ENCODE results near the gene CLTCL1.
"Not testable (repeated sequence)": the region's sequence is repeated elsewhere in the genome, so short reads cannot be mapped to it uniquely, and the experiment has no call there.

CLTCL1 gene

DNA sequence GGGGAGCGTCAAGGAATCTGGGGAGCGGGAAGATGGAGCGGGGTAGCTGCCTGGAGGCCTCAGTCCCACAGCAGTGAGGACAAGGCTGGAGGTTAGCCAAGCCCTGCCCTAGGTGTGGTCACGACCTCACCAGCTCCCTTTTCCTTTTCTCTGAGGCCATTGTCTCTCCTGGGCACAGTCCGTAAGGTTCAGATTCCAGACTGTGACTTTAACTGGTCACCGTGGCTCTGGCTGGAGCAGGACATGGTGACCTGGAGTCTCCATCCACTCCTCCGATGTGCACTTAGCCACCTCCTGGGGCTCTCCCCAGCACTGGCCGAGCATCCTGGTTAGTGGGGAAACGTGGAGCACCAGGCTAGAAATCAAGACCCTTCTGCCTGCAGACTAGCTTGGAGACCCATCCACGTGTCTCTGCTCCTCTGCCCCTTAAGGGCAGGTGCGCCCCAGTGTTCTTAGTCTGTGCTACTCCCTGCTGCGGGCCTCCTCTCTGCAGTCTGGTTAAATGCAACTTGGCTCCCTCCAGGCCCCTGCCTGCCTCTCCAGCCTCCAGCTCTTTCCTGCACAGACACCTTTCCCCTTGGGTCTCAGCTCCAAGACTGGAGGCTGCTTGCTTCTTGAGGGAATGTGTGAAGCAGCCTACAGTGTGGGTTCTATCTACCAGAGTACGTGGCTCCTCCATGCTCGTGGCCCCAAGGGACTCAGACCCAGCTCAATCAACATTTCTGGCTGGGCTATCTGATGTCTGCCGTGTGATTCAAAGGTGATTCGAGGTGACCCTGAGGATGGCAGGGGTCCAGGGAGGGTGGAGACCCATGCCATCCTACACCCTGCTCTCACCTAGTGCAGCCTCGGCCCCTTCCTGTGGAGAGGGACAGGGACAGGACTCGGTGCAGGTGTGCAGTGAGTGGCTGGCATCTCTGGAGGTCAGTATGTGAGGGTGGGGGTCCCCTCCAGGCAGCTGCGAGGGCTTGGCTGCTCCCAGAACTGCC, 118.2 kb downstream of the CLTCL1 start:
- DNase-seq: no peak

DNA sequence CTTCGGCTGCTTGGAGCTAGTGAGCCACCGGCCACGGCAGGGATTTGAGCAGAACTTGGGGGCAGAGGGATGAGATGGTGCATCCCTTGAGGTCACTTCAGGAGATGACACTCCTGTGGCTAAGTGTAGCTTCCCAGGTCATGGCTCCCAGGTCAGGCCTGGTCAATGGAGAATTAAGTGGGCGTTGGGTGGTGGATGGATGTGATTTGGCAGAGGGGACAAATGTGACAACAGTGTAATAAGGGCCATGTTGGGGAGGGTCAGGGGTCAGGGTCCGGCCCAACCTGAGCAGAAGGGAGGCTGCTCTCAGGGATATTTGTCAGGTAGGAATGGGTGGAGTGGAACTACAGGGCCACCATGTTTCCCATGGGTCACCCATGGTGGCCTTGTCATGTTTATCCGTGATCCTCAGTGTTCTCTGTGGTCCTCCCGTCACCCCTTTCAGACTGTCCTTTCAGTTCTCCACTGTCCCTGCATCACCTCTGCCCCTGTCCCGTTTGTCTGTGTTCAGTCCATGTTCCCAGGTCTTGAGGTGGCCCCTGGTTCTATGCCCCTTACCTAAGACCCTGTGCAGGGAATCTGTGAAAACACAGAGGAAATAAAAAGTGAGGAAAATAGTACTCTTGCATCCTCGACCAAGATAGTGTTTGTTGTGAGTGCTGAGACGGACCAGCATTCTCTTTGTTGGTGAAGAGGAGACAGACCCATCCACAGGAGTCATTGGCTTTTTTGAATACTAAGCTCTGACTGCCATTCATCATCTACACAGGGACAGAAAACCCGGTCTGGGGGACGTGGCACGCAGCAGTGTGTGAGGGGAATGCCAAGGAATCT, 119.1 kb downstream of the CLTCL1 start:
- DNase-seq: no peak

DNA sequence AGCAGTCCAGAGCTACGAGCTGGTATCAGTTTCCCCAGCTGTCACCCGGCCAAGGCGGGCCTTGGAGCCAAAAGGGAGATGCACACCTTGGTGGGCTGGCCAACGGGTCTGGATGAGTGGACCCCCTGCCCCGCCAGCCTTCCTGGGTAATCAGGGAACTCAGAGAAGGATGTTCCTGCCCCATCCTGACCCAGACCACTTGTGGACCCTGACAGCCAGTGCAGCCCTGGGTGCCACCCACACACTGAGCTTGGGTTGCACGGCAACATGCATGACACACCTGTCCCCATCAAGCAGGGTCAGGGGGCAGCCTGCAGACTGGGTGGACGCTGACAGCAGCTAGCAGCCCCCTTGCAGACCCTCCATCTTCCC, 121.6 kb downstream of the CLTCL1 start:
- DNase-seq: no peak

DNA sequence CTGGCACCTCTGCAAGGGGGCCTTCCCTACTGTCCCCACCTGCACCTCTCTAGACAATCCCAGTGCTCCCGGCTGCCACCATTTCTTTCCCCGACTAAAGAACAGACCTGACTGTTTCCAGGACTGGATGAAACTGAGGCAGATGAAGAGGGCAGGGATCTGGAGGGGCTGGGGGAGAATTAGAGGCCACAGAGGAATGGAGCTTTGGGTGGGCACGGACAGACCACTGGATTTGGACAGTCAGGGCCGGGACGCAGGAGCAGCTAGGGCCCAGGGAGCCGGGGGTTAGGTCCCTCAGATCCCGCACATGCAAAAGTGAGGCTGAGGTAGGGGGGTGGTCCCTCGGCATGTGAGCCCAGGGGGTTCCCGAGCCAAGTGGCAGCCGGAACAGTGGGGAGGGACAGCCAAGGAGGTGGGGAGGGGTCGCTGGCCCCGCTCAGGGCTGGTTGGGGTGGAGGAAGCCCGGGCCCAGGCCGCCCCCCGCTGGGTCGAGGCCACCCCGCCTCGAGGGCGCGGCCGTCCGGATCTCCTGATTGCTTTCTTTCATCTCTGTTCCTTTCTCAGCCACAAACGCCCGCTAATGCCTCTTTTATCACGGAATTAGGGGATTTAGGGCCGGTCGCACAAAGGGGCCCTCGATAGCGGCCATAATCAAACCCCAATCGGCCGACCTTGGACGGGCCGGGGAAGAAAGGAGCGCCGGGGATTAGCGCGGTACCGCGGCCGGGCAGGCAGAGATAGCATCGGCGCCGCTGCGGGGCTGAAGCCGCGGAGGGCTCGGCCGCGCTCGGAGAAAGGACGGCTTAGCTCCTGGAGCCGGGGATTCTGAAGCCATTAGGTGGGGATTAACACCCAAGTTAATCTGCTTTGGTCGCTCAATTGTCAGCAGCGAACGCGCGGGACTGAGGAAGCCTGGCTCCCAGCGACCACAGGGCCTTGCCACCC, 122.2 kb downstream of the CLTCL1 start:
- DNase-seq: no peak

DNA sequence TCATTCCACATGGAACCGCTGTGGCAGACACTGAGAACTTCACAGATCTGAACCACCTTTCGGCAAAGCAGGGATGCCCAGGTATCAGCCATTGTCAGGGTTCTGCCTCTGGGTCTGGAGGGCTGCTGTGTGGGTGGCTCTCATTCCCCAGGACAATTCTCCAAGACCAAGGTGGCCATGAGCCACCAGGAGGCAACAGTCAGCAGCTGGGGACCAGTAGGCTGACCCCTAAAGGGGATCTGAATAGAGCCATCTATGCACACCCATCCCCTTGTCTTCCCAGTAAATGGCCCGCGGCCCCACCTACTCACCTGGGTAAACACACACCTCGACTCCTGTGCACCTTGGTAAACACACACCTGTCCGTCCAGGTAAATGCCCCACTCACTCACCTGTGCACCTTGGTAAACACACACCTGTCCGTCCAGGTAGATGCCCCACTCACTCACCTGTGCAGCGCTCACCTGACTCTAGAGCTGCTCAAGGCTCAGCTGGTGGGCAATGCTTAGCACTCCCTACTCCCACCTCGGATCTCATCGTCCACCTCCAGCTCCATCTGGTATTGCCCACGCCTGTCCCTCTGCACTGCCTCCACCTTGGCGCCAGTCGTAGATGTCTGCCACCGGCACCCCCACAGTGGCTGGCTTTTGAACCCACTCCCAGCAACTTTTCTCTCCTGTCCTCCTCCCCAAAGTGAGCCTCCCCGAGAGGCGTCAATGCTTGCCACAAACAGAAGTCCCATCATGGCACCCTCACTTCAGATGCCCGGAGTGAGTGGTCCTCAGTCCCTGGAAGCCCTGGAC, 123.2 kb downstream of the CLTCL1 start:
- DNase-seq: peak; percentile 28

DNA sequence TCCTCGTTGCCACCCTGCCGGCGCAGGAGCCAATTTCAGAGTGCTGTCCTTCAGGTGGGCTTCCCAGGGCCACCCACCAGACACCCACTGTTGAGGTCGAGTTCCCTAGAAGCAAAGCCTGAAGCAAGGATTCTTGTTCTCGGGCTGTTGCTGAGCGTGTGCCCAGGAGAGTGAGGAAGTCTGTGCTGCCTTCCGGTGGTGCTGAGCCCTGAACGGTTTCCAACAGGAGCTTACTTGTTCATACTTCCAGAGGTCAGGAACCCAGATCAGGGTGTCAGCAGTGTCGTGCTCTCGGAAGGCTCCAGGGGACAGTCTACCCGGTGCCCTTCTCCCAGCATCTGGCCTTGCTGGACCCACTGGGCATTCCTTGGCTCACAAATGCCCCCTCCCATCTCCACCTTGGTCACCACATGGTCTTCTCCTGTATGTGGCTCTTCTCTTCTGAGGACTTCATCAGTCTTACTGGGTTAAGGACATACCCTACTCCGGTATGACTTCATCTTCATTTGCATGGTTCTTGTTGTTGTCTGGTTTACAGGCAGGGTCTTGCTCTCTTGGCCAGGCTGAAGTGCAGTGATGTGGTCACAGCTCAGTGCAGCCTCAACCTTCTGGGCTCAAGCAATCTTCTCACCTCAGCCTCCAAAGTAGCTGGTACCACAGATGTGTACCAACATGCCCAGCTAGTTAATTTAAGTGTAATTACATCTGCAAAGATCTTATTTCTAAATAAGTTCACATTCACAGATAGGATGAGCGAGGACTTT, 124.2 kb downstream of the CLTCL1 start:
- no peak for DNase-seq

DNA sequence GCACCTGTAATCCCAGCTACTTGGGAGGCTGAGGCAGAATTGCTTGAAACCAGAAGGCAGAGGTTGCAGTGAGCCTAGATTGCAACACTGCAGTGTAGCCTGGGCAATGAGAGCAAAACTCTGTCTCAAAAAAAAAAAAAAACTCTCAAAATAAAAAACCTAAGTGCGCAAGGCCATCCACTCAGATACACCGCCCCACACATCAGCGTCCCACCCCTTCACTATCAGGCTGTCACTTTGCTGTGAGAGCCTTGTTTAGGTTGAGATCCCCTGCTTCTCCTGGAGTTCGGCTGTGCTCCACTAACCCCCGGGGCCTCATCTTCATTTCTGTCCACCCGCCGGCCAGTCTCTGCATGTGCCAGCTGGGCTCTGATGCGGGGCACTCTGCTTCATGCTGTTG, 125.1 kb downstream of the CLTCL1 start:
- DNase-seq: no peak

DNA sequence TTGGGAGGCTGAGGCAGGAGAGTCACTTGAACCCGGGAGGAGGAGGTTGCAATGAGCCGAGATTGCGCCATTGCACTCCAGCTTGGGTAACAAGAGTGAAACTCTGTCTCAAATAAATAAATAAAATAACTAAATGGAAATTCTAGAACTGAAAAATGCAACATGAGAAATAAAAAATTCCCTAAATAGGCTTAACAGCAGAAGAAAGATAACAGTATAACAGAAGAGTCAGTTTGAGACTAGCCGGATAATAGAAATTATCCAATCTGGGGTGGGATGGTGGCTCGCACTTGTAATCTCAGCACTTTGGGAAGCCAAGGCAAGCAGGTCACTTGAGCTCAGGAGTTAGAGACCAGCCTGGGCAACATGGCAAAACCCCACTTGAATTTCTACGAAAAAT, 127.1 kb downstream of the CLTCL1 start:
- no peak for DNase-seq

DNA sequence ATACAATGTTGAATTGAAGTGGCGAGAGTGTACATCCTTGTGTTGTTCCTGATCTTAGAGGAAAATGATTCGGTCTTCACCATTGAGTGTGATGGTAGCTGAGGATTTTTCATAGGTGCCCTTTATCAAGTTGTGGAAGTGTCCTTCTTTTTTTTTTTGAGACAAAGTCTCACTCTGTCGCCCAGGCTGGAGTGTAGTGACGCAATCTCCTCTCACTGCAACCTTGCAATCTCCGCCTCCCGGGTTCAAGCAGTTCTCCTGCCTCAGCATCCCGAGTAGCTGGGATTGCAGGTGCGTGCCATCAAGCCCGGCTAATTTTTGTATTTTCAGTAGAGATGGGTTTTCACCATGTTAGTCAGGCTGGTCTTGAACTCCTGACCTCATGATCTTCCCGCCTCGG, 132.9 kb downstream of the CLTCL1 start:
- DNase-seq: not testable (repeated sequence)

DNA sequence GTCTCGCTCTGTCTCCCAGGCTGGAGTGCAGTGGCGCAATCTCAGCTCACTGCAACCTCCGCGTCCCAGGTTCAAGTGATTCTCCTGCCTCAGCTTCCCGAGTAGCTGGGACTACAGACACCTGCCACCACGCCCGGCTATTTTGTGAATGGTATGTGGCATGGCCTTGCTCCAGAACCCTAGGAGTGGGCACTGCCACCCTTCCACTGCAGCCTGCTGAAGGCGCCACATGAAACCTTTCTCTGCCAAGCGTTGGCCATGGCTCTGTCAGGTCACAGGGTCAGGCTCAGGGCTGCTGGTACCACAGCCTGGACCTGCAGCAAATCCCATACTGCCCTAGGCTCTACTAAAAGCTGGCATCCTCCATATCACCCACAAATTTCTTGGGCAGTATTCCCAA, 135.4 kb downstream of the CLTCL1 start:
- DNase-seq: not testable (repeated sequence)

DNA sequence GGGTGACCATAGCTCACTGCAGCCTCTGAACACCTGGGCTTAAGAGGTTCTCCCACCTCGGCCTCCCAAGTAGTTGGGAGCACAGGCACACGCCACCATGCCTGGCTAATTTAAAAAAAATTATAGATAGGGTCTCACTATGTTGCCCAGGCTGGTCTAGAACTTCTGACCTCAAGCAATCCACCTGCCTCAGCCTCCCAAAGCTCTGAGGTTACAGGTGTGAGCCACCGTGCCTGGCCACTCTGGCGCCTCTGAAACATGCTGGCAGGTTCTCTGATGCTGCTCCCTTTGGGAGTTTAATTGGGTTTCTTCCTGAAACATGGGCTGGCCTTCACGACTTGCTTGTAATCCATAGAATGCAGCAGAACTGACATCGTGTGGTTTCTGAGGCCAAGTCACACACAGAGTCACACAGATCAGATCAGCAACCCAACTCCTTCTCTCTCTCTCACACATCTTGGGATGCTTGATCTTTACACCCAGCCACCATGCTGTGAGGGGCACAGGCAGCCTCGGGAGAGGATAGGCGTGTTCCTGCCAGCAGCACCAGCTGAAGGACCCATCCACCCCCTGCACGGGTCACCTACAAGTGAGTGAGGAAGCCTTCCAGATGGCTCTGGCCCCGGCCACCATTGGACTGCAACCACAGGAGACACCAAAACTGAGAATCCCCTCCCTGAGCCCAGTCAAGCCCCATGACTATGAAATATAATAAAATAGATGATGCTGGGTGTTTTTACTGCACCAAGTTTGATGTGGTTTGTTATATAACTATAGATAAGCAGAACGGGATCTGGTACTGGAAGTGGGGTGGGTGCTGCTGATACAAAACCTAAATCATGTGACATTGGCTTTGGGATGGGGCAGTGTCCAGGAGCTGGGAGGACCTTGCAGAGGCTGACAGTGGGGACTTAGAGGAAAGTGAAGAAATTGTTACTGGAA, 138.3 kb downstream of the CLTCL1 start:
- no peak for DNase-seq

DNA sequence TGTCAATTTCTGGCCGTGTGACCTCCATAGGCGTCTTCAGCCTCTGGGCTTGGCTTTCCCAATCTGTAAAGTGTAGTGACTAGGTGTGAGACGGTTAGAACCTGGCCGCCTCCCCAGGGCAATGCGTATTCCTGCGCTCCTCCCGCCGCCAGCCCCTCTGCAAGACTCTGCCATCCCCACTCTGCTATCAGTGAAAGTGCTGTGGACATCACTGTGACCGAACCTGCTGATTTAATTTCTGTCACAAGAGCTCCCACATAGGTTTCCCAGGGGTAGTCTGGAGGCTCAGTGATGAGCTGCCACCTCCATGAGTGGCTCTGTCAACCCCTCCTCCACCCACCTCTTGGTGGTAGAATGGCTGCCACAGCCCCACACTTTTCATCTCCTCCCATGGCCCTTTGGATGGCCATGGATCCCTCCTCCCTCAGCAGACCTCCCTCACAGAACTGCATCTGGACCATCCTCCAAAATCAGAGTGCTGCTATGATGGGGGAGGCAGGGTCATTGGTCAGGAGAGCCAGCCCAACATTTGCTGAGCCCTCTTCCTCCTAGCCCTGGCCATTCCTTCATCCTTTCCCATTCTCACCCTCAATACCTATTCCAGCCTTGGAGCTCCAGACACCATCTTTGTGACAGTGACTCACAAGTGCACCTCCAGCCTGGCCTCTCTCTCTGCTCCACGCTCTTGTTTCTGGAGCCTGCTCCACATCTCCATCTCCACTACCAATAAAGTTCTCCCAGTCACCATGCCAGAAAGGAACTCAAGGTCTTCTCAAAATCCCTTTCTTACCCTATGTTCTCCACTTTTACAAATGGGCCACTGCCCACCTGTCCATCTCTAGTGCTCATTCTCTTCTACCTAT, 140.0 kb downstream of the CLTCL1 start:
- no peak for DNase-seq

DNA sequence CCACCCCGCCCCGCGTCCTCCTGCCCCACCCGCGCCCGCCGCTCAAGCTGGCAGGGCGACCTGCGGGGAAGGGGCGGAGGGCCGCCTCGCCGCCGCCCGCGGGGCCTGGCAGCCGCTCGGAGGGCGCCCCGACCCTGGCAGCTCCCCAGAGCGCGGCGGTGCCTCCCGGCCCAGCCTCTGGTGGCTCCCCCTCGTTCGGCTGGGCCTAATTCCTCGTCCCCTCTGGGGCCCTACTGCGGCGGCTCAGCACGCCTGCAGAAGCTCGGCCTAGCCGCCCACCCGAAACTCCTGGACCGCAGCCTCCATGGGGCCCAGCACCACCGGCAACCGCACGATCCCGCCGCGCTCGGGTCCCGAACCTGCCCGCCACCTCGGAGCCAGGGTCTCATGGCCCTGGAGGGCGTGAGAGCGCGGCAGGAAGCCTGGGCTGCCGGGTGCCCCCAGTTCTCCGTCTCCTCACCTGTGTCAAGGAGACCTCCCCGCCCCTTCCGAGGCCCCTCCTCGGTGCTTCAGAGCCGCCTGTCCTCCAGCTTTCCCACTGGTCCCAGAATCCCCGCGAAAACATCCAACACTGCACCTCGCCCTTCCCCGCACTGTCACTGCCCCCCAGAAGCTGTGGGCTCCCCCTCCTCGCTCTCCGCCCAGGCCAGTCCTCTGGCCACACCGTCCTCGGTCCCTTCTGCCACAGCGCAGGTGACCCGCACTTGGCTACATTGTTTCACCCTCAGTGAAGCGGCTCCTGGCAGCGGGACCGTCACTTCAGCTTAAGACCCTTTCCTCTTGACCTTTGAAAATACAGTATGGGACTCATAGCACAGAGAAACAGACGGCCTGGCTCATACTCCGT, 140.8 kb downstream of the CLTCL1 start:
- DNase-seq: no peak

DNA sequence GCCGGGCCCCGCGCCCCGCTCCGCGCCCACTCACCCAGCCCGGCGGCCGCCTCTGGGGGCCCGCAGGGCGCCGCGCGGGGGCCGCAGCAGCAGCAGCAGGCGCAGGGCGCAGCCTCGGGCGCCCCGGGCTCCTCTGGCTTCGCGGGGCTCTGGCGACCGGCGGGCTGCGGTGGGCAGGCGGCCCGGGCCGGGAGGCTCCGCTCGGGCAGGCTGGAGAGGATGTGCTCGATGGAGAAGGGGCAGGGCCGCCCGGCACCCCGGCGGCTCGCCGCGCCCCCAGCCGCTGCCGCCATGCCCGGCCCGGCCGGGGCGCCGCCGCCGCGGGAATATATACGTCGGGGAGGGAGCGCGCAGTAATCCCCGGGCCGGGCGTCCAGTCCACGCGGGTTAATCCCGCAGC, 141.5 kb downstream of the CLTCL1 start, which contains the start of gene GSC2:
Gene GSC2, minus strand, starts transcription at position 302 of the 400 bp plus-strand sequence. Its CDS starts 9 bp downstream, at position 293.
- DNase-seq: no peak

DNA sequence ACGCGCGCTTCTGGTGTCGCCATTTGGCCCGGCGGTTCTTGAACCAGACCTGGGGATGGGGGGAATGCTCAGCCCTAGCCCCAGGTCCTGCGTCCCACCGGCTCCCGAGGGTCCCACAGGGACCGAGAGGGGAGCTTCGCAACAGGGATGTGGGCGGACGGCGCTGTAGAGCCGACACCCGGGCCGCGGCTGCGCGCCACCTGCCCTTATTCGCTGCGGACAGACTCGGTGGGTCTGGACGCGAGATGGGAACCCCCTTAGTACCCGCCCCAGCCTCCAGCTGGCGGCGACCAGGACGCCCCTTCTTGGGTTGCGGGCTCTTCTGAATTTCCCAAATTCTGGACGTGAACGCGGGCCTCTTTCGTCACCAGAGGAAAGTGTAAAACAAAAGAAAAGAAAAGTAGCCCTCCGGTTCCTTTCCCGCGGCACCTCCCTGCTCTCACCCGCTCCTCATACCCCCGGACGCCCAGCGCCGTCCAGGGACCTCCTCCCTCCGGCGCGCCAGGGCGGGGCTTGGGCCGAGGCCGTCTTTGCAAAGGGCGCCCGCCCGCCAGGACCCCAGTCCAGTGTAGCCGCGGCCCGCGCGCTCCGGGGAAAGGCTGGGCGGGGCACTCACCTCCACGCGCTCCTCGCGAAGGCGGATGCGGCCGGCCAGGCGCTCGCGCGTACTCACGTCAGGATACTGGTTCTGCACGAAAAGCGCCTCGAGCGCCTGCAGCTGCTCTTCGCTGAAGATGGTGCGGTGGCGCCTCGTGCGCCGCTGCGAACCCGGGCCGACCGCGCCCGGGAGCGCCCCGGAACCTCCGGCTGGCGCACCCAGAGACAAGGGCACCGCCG, 142.3 kb downstream of the CLTCL1 start:
- DNase-seq: peak; percentile 40

DNA sequence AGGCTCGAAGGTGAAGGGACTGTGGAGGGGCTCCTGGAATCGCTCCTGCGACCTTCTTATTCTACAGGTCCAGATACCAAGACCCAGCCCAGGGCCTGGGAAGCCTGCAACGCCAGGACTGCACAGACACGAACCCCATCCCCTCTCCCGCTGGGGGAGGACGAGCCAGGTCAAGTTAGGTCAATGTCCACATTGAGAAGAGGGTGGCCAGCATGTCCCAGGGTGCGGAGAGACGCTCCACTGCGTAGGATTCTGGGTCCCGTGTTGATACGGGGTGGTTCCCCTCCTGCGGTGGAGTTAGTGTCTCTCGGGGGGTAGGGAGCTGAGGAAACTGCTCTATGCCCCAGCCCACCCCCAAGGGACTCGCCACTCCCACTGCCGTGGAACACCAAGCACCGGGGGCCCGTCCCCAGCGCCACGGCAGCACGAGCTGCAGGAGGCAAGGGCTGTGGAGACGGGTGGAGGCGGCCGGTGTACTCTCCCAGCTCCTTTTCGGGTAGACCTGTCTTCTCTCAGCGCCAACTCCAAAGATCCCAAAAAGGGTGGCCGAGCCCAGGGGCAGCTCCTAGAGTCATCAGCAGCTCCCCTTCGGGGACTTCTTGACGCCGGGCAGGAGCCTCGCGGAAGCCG, 143.0 kb downstream of the CLTCL1 start:
- no peak for DNase-seq

Measured in DMS53 (cell line).